ENCODE data around the gene CAMK1G. TPM values are rescaled to one million over a fixed set of nuclear protein-coding genes. Genes with fewer than 3 reads are reported as not detected.

CAMK1G gene
- total and polyA plus RNA-seq, 9 of the 15 experiments (the other 6 are each of a cell fraction or from before 2014, with no cell fraction given), result not detected

GRCh38 chr1:209648931-209649776, 65.6 kb downstream of the CAMK1G start (continued):
- TF ChIP-seq, protein P1, sequence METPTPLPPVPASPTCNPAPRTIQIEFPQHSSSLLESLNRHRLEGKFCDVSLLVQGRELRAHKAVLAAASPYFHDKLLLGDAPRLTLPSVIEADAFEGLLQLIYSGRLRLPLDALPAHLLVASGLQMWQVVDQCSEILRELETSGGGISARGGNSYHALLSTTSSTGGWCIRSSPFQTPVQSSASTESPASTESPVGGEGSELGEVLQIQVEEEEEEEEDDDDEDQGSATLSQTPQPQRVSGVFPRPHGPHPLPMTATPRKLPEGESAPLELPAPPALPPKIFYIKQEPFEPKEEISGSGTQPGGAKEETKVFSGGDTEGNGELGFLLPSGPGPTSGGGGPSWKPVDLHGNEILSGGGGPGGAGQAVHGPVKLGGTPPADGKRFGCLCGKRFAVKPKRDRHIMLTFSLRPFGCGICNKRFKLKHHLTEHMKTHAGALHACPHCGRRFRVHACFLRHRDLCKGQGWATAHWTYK (CRISPR knock-in tag; IDR thresholded peaks at IDR 0.05), result 0 out of 2 replicates have a peak, but pooled peaks have one; percentile 36
- TF ChIP-seq CREM (IDR thresholded peaks at IDR 0.05; ENCODE audit: low read depth), result peak; percentile 54; the same call in 1 of the 2 replicates
- no peak for TF ChIP-seq POLR2H (tag; IDR thresholded peaks at IDR 0.05; ENCODE audit: low read depth)
- TF ChIP-seq ZNF146 (CRISPR knock-in tag; IDR thresholded peaks at IDR 0.05; ENCODE audit: unreplicated experiment), result no peak
- no peak for TF ChIP-seq PCBP2 (IDR thresholded peaks at IDR 0.05; ENCODE audit: low read depth, low read length, poor library complexity, severe bottlenecking)
- 0 out of 2 replicates have a peak, but pooled peaks have one; percentile 23 for TF ChIP-seq MTA1 (IDR thresholded peaks at IDR 0.05; ENCODE audit: borderline replicate concordance)
- TF ChIP-seq TRIM24 (IDR thresholded peaks at IDR 0.05), result peak in 1 of 2 experiments; percentile 24; a peak in 1 of 4 replicates
- TF ChIP-seq SIX5 (IDR thresholded peaks at IDR 0.05; ENCODE audit: borderline replicate concordance in 1 of 2, insufficient read depth in 1 of 2, low read depth in 1 of 2, low read length in 2 of 2), result no peak
- no peak for TF ChIP-seq NCOA2 (IDR thresholded peaks at IDR 0.05; ENCODE audit: partially characterized antibody in 2 of 2)
- TF ChIP-seq CBX2 (IDR thresholded peaks at IDR 0.05; ENCODE audit: insufficient read depth, low read length, poor library complexity, severe bottlenecking), result no peak
- no peak for TF ChIP-seq MECOM (CRISPR knock-in tag; IDR thresholded peaks at IDR 0.05)
- no peak for TF ChIP-seq ZNF778 (CRISPR knock-in tag; IDR thresholded peaks at IDR 0.05)
- TF ChIP-seq JUN (IDR thresholded peaks at IDR 0.05; ENCODE audit: borderline replicate concordance, low read depth, low read length), result peak; percentile 80
- no peak for TF ChIP-seq JUN (CRISPR knock-in tag; IDR thresholded peaks at IDR 0.05; ENCODE audit: borderline replicate concordance)
